GM21576 (cell line): Measurements from ENCODE around the gene USP53.
"Not testable (repeated sequence)": the region's sequence is repeated elsewhere in the genome, so short reads cannot be mapped to it uniquely, and the experiment has no call there.

Source experiments
- ATAC-seq: cut with Tn5 transposase; IDR thresholded peaks from one replicate; pipeline ENCODE4 v1.9.1; 2021; ENCODE audit warnings: mild to moderate bottlenecking, moderate library complexity; ENCODE audit not compliant: unreplicated experiment

The USP53 gene

GRCh38 chr4:119212234-119212963 is at the start of gene USP53:
Gene USP53, plus strand, starts transcription at chr4:119212713. Its CDS starts 27,047 bp downstream, at chr4:119239760.
- ATAC-seq: peak; percentile 92

- no peak for ATAC-seq
Observed at GRCh38 chr4:119165767-119166166, 46.7 kb upstream of the USP53 start.

GRCh38 chr4:119170195-119170594 is 42.3 kb upstream of the USP53 start:
- ATAC-seq: no peak

GRCh38 chr4:119172223-119172622 is 40.3 kb upstream of the USP53 start:
- ATAC-seq: no peak

GRCh38 chr4:119173729-119174361 is 38.7 kb upstream of the USP53 start:
- ATAC-seq: not testable (repeated sequence)

- no peak for ATAC-seq
Observed at GRCh38 chr4:119179011-119179410, 33.5 kb upstream of the USP53 start.

GRCh38 chr4:119184128-119184527 is 28.4 kb upstream of the USP53 start:
- no peak for ATAC-seq

GRCh38 chr4:119189638-119190037 is 22.9 kb upstream of the USP53 start:
- no peak for ATAC-seq

- ATAC-seq: no peak
Observed at GRCh38 chr4:119190354-119190753, 22.2 kb upstream of the USP53 start.

GRCh38 chr4:119191505-119191904 is 21.0 kb upstream of the USP53 start:
- no peak for ATAC-seq

GRCh38 chr4:119197772-119198212 is 14.7 kb upstream of the USP53 start:
- ATAC-seq: no peak

- ATAC-seq: no peak
Observed at GRCh38 chr4:119204916-119205315, 7.6 kb upstream of the USP53 start.

- no peak for ATAC-seq
Observed at GRCh38 chr4:119205690-119206089, 6.8 kb upstream of the USP53 start.

- no peak for ATAC-seq
Observed at GRCh38 chr4:119206178-119206577, 6.3 kb upstream of the USP53 start.

- ATAC-seq: no peak
Observed at GRCh38 chr4:119207051-119207450, 5.5 kb upstream of the USP53 start.

GRCh38 chr4:119209077-119209476 is 3.4 kb upstream of the USP53 start:
- no peak for ATAC-seq

- no peak for ATAC-seq
Observed at GRCh38 chr4:119209586-119209985, 2.9 kb upstream of the USP53 start.

GRCh38 chr4:119210775-119211174 is 1.7 kb upstream of the USP53 start:
- no peak for ATAC-seq

- ATAC-seq: peak; percentile 9
Observed at GRCh38 chr4:119211867-119212233, 663 bp upstream of the USP53 start.

- peak; percentile 59 for ATAC-seq
Observed at GRCh38 chr4:119212964-119213606, 572 bp downstream of the USP53 start.

- no peak for ATAC-seq
Observed at GRCh38 chr4:119218093-119218492, 5.6 kb downstream of the USP53 start.

GRCh38 chr4:119221412-119221811 is 8.9 kb downstream of the USP53 start:
- ATAC-seq: no peak
